Ectodermal cell (in vitro differentiated cells): ENCODE measurements around the gene NUP35.
"Not testable (repeated sequence)": the region's sequence is repeated elsewhere in the genome, so short reads cannot be mapped to it uniquely, and the experiment has no call there.

Experiments used
- H3K27ac ChIP-seq: 2 replicates; pipeline ENCODE4 v1.7.0; 2013; ENCODE audit warnings: mild to moderate bottlenecking, low read depth, low read length; ENCODE audit not compliant: insufficient read depth, poor library complexity, severe bottlenecking
- H3K27me3 ChIP-seq: 2 replicates; pipeline ENCODE4 v1.7.0; 2013; ENCODE audit warnings: mild to moderate bottlenecking, low read length; ENCODE audit not compliant: insufficient read depth, control insufficient read depth, poor library complexity, severe bottlenecking
- H3K36me3 ChIP-seq: one replicate; pipeline ENCODE4 v1.7.0; 2013; ENCODE audit warnings: low read length; ENCODE audit not compliant: control insufficient read depth, insufficient read depth
- H3K4me1 ChIP-seq: one replicate; pipeline ENCODE4 v1.7.0; 2013; ENCODE audit warnings: low read length; ENCODE audit not compliant: control insufficient read depth, insufficient read depth
- H3K4me3 ChIP-seq: 2 replicates; pipeline ENCODE4 v1.7.0; 2013; ENCODE audit warnings: low read depth, low read length, control low read depth; ENCODE audit not compliant: insufficient read depth
- H3K9me3 ChIP-seq: 2 replicates; pipeline ENCODE4 v1.7.0; 2013; ENCODE audit warnings: mild to moderate bottlenecking, low read length, moderate library complexity; ENCODE audit not compliant: control insufficient read depth
- WGBS, 2 experiments: methylation state at CpG; one replicate each; pipeline ENCODE4 v1.1.7; 2013; ENCODE audit warnings: missing lambda C conversion rate in 2 of 2; 5-methylcytosine and 5-hydroxymethylcytosine counted together

NUP35 gene

GRCh38 chr2:183166210-183166609 is 42.0 kb downstream of the NUP35 start:
- no peak overlapping the region for H3K27ac ChIP-seq
- 91 to 92% methylated on average over 2 to 3 of the region's 3 CpGs for WGBS, 2 experiments
- no peaks in the 10 kb centered on the region for H3K9me3 ChIP-seq
- H3K36me3 ChIP-seq: peaks cover 13% of the 10 kb centered on the region
- H3K4me3 ChIP-seq: no peak overlapping the region
- H3K27me3 ChIP-seq: no peaks in the 10 kb centered on the region
- H3K4me1 ChIP-seq: no peaks in the 10 kb centered on the region

- H3K27me3 ChIP-seq, H3K4me3 ChIP-seq, H3K27ac ChIP-seq, H3K9me3 ChIP-seq, H3K36me3 ChIP-seq, H3K4me1 ChIP-seq: not testable (repeated sequence)
- WGBS, 2 experiments: 91 to 93% methylated on average over 4 of the region's 5 CpGs
Measured at GRCh38 chr2:183166976-183167375, 42.7 kb downstream of the NUP35 start.

GRCh38 chr2:183172220-183172887 is 48.1 kb downstream of the NUP35 start:
- Histone ChIP-seq H3K9me3 (no peaks in the 10 kb centered on the region), H3K27me3 (no peaks in the 10 kb centered on the region), H3K36me3 (no peaks in the 10 kb centered on the region), H3K4me3 (no peak overlapping the region), H3K27ac (no peak overlapping the region), H3K4me1 (no peaks in the 10 kb centered on the region)
- 89 to 95% methylated on average over 6 of the region's 6 CpGs for WGBS, 2 experiments

GRCh38 chr2:183179156-183179555 is 54.9 kb downstream of the NUP35 start:
- 89 to 90% methylated on average over 4 of the region's 4 CpGs for WGBS, 2 experiments
- no peaks in the 10 kb centered on the region for H3K27me3 ChIP-seq
- H3K4me1 ChIP-seq: no peaks in the 10 kb centered on the region
- H3K36me3 ChIP-seq: peaks cover 14% of the 10 kb centered on the region
- no peak overlapping the region for H3K27ac ChIP-seq
- no peak overlapping the region for H3K4me3 ChIP-seq
- H3K9me3 ChIP-seq: no peaks in the 10 kb centered on the region

- no peak overlapping the region for H3K27ac ChIP-seq
- no peak overlapping the region for H3K4me3 ChIP-seq
- no peaks in the 10 kb centered on the region for H3K9me3 ChIP-seq
- H3K36me3 ChIP-seq: peaks cover 11% of the 10 kb centered on the region
- H3K27me3 ChIP-seq: no peaks in the 10 kb centered on the region
- H3K4me1 ChIP-seq: no peaks in the 10 kb centered on the region
Measured at GRCh38 chr2:183185534-183185933, 61.3 kb downstream of the NUP35 start.

GRCh38 chr2:183186296-183186695 is 62.1 kb downstream of the NUP35 start:
- Histone ChIP-seq H3K9me3 (no peaks in the 10 kb centered on the region), H3K4me1 (no peaks in the 10 kb centered on the region), H3K27ac (no peak overlapping the region), H3K4me3 (no peak overlapping the region), H3K36me3 (peaks cover 9% of the 10 kb centered on the region), H3K27me3 (no peaks in the 10 kb centered on the region)
- 88 to 89% methylated on average over 1 of the region's 1 CpG for WGBS, 2 experiments

- Histone ChIP-seq H3K27ac (no peak overlapping the region), H3K4me3 (no peak overlapping the region), H3K9me3 (no peaks in the 10 kb centered on the region), H3K4me1 (no peaks in the 10 kb centered on the region), H3K27me3 (no peaks in the 10 kb centered on the region), H3K36me3 (peaks cover 9% of the 10 kb centered on the region)
- 100% methylated on average over 1 of the region's 1 CpG; no CpG with 5 or more reads in 1 of the 2 experiments for WGBS, 2 experiments
Measured at GRCh38 chr2:183186766-183187165, 62.5 kb downstream of the NUP35 start.

GRCh38 chr2:183192343-183192742 is 68.1 kb downstream of the NUP35 start:
- no peaks in the 10 kb centered on the region for H3K36me3 ChIP-seq
- no peaks in the 10 kb centered on the region for H3K4me1 ChIP-seq
- 96 to 98% methylated on average over 1 of the region's 1 CpG for WGBS, 2 experiments
- H3K27ac ChIP-seq: no peak overlapping the region
- no peaks in the 10 kb centered on the region for H3K9me3 ChIP-seq
- no peak overlapping the region for H3K4me3 ChIP-seq
- H3K27me3 ChIP-seq: no peaks in the 10 kb centered on the region

- H3K4me1 ChIP-seq: no peaks in the 10 kb centered on the region
- no peak overlapping the region for H3K4me3 ChIP-seq
- 86 to 87% methylated on average over 2 of the region's 2 CpGs for WGBS, 2 experiments
- H3K27ac ChIP-seq: no peak overlapping the region
- no peaks in the 10 kb centered on the region for H3K27me3 ChIP-seq
- no peaks in the 10 kb centered on the region for H3K9me3 ChIP-seq
- no peaks in the 10 kb centered on the region for H3K36me3 ChIP-seq
Measured at GRCh38 chr2:183193904-183194303, 69.7 kb downstream of the NUP35 start.

- Histone ChIP-seq H3K27ac (no peak overlapping the region), H3K9me3 (no peaks in the 10 kb centered on the region), H3K4me1 (no peaks in the 10 kb centered on the region), H3K27me3 (no peaks in the 10 kb centered on the region), H3K36me3 (no peaks in the 10 kb centered on the region), H3K4me3 (no peak overlapping the region)
- no CpG with 5 or more reads among the region's 1 CpG for WGBS, 2 experiments
Measured at GRCh38 chr2:183195397-183195796, 71.2 kb downstream of the NUP35 start.

GRCh38 chr2:183195998-183196409 is 71.8 kb downstream of the NUP35 start:
- Histone ChIP-seq H3K36me3 (no peaks in the 10 kb centered on the region), H3K27me3 (no peaks in the 10 kb centered on the region), H3K9me3 (no peaks in the 10 kb centered on the region), H3K27ac (no peak overlapping the region), H3K4me3 (no peak overlapping the region), H3K4me1 (no peaks in the 10 kb centered on the region)
- WGBS, 2 experiments: 92 to 98% methylated on average over 1 of the region's 1 CpG
